Cardiac fibroblast (primary cell): Measurements from ENCODE around the gene ANXA3.

Source experiments
- DNase-seq, 2 donors: peaks; one replicate each; pipeline versions ENCODE4 v3.0.0 to v3.0.0-alpha.2; 2010; ENCODE audit warnings: low read depth in 2 of 2
- H3K4me3 ChIP-seq, 2 donors: replicated peaks in 1 of 2; 1 replicate in 1 of 2; 2 replicates in 1 of 2; pipeline ENCODE4 v1.5.1; 2011; ENCODE audit warnings: low read depth in 2 of 2, low read length in 2 of 2, mild to moderate bottlenecking in 2 of 2, moderate library complexity in 1 of 2
- CTCF ChIP-seq: IDR thresholded peaks from one replicate; pipeline ENCODE4 v1.5.1; 2011; ENCODE audit warnings: low read depth, mild to moderate bottlenecking, low read length, inconsistent platforms

ANXA3 gene

GRCh38 chr4:78638337-78639172, 87.0 kb downstream of the ANXA3 start:
- DNase-seq: no peak
- H3K4me3 ChIP-seq: no peak overlapping the region
- no peak for TF ChIP-seq CTCF

- no peak for DNase-seq
- no peak for TF ChIP-seq CTCF
- no peak overlapping the region for H3K4me3 ChIP-seq
Measured at GRCh38 chr4:78640714-78641113, 89.1 kb downstream of the ANXA3 start.

- no peak for TF ChIP-seq CTCF
- no peak for DNase-seq
- H3K4me3 ChIP-seq: no peak overlapping the region
Measured at GRCh38 chr4:78642934-78643333, 91.4 kb downstream of the ANXA3 start.

GRCh38 chr4:78644063-78644691, 92.6 kb downstream of the ANXA3 start:
- DNase-seq: no peak
- no peak overlapping the region for H3K4me3 ChIP-seq
- TF ChIP-seq CTCF: no peak

- peak; percentile 96 for TF ChIP-seq CTCF
- peak; percentile 89 to 91 for DNase-seq
- no peak overlapping the region for H3K4me3 ChIP-seq
Measured at GRCh38 chr4:78644744-78645330, 93.3 kb downstream of the ANXA3 start.

- TF ChIP-seq CTCF: no peak
- DNase-seq: peak; percentile 97
- H3K4me3 ChIP-seq: no peak overlapping the region
Measured at GRCh38 chr4:78645853-78646757, 94.5 kb downstream of the ANXA3 start.
